GM21529 (cell line): ENCODE results near the gene PDE4B.
"Not testable (repeated sequence)": the region's sequence is repeated elsewhere in the genome, so short reads cannot be mapped to it uniquely, and the experiment has no call there.

ENCODE experiments used
- ATAC-seq: cut with Tn5 transposase; IDR thresholded peaks from one replicate; pipeline ENCODE4 v1.9.1; 2021; ENCODE audit not compliant: unreplicated experiment

PDE4B gene

GRCh38 chr1:66043186-66043585 lies 250.5 kb downstream of the PDE4B start:
- ATAC-seq: no peak

- no peak for ATAC-seq
These were observed 252.2 kb downstream of the PDE4B start for GRCh38 chr1:66044912-66045311.

- ATAC-seq: no peak
These were observed 253.7 kb downstream of the PDE4B start for GRCh38 chr1:66046415-66046814.

GRCh38 chr1:66048011-66048410 lies 255.3 kb downstream of the PDE4B start:
- ATAC-seq: no peak

- ATAC-seq: no peak
These were observed 257.4 kb downstream of the PDE4B start for GRCh38 chr1:66050123-66050522.

- ATAC-seq: no peak
These were observed 257.9 kb downstream of the PDE4B start for GRCh38 chr1:66050633-66051032.

- no peak for ATAC-seq
These were observed 262.4 kb downstream of the PDE4B start for GRCh38 chr1:66055092-66055491.

GRCh38 chr1:66057448-66057847 lies 264.8 kb downstream of the PDE4B start:
- not testable (repeated sequence) for ATAC-seq

- ATAC-seq: no peak
These were observed 265.9 kb downstream of the PDE4B start for GRCh38 chr1:66058558-66058957.

GRCh38 chr1:66067219-66067618 lies 274.5 kb downstream of the PDE4B start:
- not testable (repeated sequence) for ATAC-seq

- ATAC-seq: no peak
These were observed 277.5 kb downstream of the PDE4B start for GRCh38 chr1:66069976-66070876.

- ATAC-seq: no peak
These were observed 280.7 kb downstream of the PDE4B start for GRCh38 chr1:66073388-66073787.

GRCh38 chr1:66074147-66074546 lies 281.5 kb downstream of the PDE4B start:
- ATAC-seq: no peak

- no peak for ATAC-seq
These were observed 285.7 kb downstream of the PDE4B start for GRCh38 chr1:66078412-66078811.

- no peak for ATAC-seq
These were observed 290.3 kb downstream of the PDE4B start for GRCh38 chr1:66083003-66083402.

GRCh38 chr1:66084442-66084841 lies 291.7 kb downstream of the PDE4B start:
- ATAC-seq: no peak

- no peak for ATAC-seq
These were observed 292.9 kb downstream of the PDE4B start for GRCh38 chr1:66085600-66085999.

- no peak for ATAC-seq
These were observed 296.1 kb downstream of the PDE4B start for GRCh38 chr1:66088787-66089186.

GRCh38 chr1:66090859-66091457 lies 298.3 kb downstream of the PDE4B start:
- no peak for ATAC-seq

- no peak for ATAC-seq
These were observed 302.5 kb downstream of the PDE4B start for GRCh38 chr1:66095190-66095589.

GRCh38 chr1:66100959-66101358 lies 308.3 kb downstream of the PDE4B start:
- ATAC-seq: not testable (repeated sequence)

GRCh38 chr1:66104076-66104475 lies 311.4 kb downstream of the PDE4B start:
- not testable (repeated sequence) for ATAC-seq
